Heart left ventricle (tissue), 16 donors: Measurements from ENCODE around the gene KANK3. TPM values are rescaled to one million over a fixed set of nuclear protein-coding genes. Genes with fewer than 3 reads are reported as not detected.
"Not testable (repeated sequence)": the region's sequence is repeated elsewhere in the genome, so short reads cannot be mapped to it uniquely, and the experiment has no call there.

Experiments
- ATAC-seq, 4 donors: fragments of 200-7000 bp; cut with Tn5 transposase; one replicate each; pipeline ENCODE4 v1.9.1; 2020 to 2022; ENCODE audit warnings: moderate library complexity in 4 of 4, mild to moderate bottlenecking in 3 of 4, moderate number of reproducible peaks in 1 of 4
- DNase-seq, 5 donors: peaks; one replicate each; pipeline ENCODE4 v3.0.0-alpha.2; 2020
- H3K27ac ChIP-seq, 12 donors: fragments of 200-600 bp; sonication (generic) in 4 of 12; one replicate each; pipeline versions ENCODE4 v1.5.0 to v1.8.0; 2016 to 2022; ENCODE audit warnings: mild to moderate bottlenecking in 2 of 12
- H3K27me3 ChIP-seq, 9 donors: fragments of 200-600 bp; sonication (generic) in 2 of 9; one replicate each; pipeline versions ENCODE4 v1.5.1 to v1.8.0; 2016 to 2022; ENCODE audit warnings: mild to moderate bottlenecking in 3 of 9
- H3K36me3 ChIP-seq, 9 donors: fragments of 200-600 bp; sonication (generic) in 2 of 9; one replicate each; pipeline versions ENCODE4 v1.5.0 to v1.8.0; 2018 to 2022; ENCODE audit warnings: mild to moderate bottlenecking in 2 of 9
- H3K4me1 ChIP-seq, 12 donors: fragments of 200-600 bp; sonication (generic) in 4 of 12; one replicate each; pipeline versions ENCODE4 v1.5.0 to v1.8.0; 2016 to 2022; ENCODE audit warnings: mild to moderate bottlenecking in 3 of 12
- H3K4me3 ChIP-seq, 12 donors: fragments of 200-600 bp; sonication (generic) in 4 of 12; one replicate each; pipeline versions ENCODE4 v1.5.0 to v1.8.0; 2017 to 2022; ENCODE audit warnings: mild to moderate bottlenecking in 9 of 12, moderate library complexity in 4 of 12
- H3K9me3 ChIP-seq, 12 donors: fragments of 200-600 bp; sonication (generic) in 4 of 12; one replicate each; pipeline versions ENCODE4 v1.5.0 to v1.8.0; 2016 to 2022; ENCODE audit warnings: mild to moderate bottlenecking in 1 of 12
- POLR2A ChIP-seq, 2 donors: fragments of 450-650 bp; IDR thresholded peaks; one replicate each; pipeline ENCODE4 v1.6.1; 2017; ENCODE audit warnings: antibody characterized with exemption in 2 of 2, mild to moderate bottlenecking in 2 of 2, moderate library complexity in 2 of 2
- WGBS, 4 donors: extraction: QIAGEN DNeasy Blood & Tissue Kit in 2 of 4; methylation state at CpG; one replicate each; pipeline versions ENCODE4 v1.1.5 to v1.1.7; 2013 to 2018; 5-methylcytosine and 5-hydroxymethylcytosine counted together
- intact Hi-C, 10 donors: fragments of 100-400 bp; cut with DNase I; formaldehyde crosslinking; loops; one replicate each; pipeline versions ENCODE4 v1.11.1 to v1.14.2; 2022
- polyA plus RNA-seq, 2 donors: library from polyadenylated mRNA; stranded (reverse); fragments of 200-250 nt; gene quantifications; one replicate each; pipeline ENCODE4 v1.2.3, GENCODE V29; 2013
- total RNA-seq, 9 donors: library from RNA; depleted of rRNA in 2 of 9; stranded (reverse); fragments of >200 nt in 2 of 9; fragmentation: NEBNext Ultra II Directional in 3 of 9; extraction: Animal tissue kit (Norgen Biotek cat#: 25700) in 3 of 9; gene quantifications; one replicate each; pipeline versions ENCODE4 v1.1.0 to v1.2.4, GENCODE V29; 2016 to 2023
- TF ChIP-seq, protein P1 (sequence below), 12 donors: fragments of 200-600 bp; sonication (generic) in 4 of 12; IDR thresholded peaks; one replicate each; pipeline versions ENCODE4 v1.5.0 to v1.8.0; 2018 to 2022; ENCODE audit warnings: antibody characterized with exemption in 12 of 12, mild to moderate bottlenecking in 5 of 12
- donor health status: ischemic (EF 13 %, LVEDD 7.1; RV severe dilation, severe dysfunction).
- donor health status: healthy with polysubstance abuse.
- donor health status: DM: no; HTN: yes; CAD: no.
- donor health status: DM: no; HTN: no; CAD: no.
- donor health status: ischemic (EF 25% LVEDD 6.9; RV normal size, moderate dysfunction).
- donor health status: ischemic (EF 25% LVEDD 5.7; RV mildly dilated, moderate dysfunction).
- donor health status: healthy.
- donor health status: DM: yes; HTN: yes; CAD: no.
- donor health status: ischemic (EF 35%, LVEDD 5.7; RV mildly dilated, moderate dysfunction).
- donor health status: nonischemic (EF 11% LVEDD 7.7; RV severe dilation, severe dysfunction).
- donor health status: DM: yes; HTN: yes; CAD: no.
- donor health status: PGD.
- donor health status: ischemic (EF 29% LVEDD 5.4; RV normal size, mild dysfunction).
- donor health status: nonischemic (EF 23%, LVEDD 6.1; RV moderate dilation, normal function).

Gene KANK3
- total and polyA plus RNA-seq, 11 donors = 12.3 to 33.6 (median 16.9) TPM

DNA sequence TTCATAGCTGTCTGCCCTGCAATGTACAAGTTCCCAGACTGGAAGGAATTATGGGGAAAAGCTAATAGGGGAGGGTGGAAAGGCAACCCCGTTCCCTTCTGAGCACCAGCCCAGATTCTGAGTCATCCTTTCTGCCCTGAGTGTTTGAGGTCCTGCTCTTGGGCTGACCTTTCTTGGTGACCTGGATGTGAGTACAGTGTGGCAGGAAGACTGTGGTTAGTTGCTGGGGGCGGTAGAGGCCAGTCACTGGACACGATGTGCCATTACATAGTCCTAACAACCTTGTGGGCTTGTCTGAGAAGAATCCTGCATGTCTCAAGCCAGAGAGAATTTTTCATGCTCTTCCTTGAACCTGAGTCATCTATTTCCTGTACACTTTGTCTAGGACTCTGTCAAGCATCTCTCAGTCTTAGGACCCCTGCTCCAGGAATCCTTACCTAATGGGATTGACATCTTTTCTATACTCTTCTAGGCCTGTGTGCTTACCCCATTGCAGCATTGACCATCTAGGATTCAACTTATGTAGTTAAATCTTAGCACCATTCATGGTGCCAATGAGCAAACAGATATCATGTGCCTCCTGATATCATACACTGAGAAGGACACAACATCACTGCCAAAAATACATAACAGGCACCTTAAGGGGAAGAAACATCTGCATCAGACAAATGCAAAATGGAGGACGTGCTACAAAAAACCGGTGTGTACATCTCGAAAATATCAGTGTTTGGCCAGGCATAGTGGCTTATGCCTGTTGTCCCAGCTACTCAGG lies 12.8 kb upstream of the KANK3 start:
- TF ChIP-seq POLR2A (IDR thresholded peaks at IDR 0.05) = no peak
- TF ChIP-seq, protein P1, sequence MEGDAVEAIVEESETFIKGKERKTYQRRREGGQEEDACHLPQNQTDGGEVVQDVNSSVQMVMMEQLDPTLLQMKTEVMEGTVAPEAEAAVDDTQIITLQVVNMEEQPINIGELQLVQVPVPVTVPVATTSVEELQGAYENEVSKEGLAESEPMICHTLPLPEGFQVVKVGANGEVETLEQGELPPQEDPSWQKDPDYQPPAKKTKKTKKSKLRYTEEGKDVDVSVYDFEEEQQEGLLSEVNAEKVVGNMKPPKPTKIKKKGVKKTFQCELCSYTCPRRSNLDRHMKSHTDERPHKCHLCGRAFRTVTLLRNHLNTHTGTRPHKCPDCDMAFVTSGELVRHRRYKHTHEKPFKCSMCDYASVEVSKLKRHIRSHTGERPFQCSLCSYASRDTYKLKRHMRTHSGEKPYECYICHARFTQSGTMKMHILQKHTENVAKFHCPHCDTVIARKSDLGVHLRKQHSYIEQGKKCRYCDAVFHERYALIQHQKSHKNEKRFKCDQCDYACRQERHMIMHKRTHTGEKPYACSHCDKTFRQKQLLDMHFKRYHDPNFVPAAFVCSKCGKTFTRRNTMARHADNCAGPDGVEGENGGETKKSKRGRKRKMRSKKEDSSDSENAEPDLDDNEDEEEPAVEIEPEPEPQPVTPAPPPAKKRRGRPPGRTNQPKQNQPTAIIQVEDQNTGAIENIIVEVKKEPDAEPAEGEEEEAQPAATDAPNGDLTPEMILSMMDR (IDR thresholded peaks at IDR 0.05) = no peak
- H3K4me3 ChIP-seq = no peak overlapping the region
- peaks cover 0 to 8% (median 2%) of the 10 kb centered on the region in 12 donors for H3K9me3 ChIP-seq
- peak overlapping the region in 2 of 12 donors; percentile 42 to 76 for H3K27ac ChIP-seq
- ATAC-seq (peak; percentile 29 to 86 (median 68)), DNase-seq (peak in 1 of 5 donors; percentile 79)
- H3K27me3 ChIP-seq = no peaks in the 10 kb centered on the region
- H3K36me3 ChIP-seq = no peaks in the 10 kb centered on the region
- intact Hi-C loops = loop anchor here in 8 of 10 donors (2.0 to 10.0 kb wide), 6 partner anchors 39 to 229 kb away; partner anchors contain the start of gene MYO1F (in 1 of the 8)
- WGBS, 4 donors = 61 to 78% (median 73%) methylated on average over 6 of the region's 6 CpGs
- H3K4me1 ChIP-seq = peaks cover 0 to 36% (median 6%) of the 10 kb centered on the region in 12 donors

DNA sequence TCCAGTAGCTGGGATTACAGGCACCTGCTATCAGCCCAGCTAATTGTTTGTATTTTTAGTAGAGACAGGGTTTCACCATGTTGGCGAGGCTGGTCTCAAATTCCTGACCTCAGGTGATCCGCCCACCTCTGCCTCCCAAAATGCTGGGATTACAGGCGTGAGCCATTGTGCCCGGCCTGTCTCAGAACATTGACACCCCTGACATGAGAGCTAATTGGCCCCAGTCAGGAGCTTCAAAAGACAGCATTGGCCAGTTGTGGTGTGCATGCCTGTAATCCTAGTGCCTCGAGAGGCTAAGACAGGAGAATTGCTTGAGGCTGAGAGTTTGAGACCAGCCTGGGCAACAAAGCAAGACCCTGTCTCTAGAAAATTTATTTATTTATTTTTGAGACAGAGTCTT lies 9.8 kb upstream of the KANK3 start:
- H3K36me3 ChIP-seq, DNase-seq, H3K9me3 ChIP-seq, H3K27me3 ChIP-seq, ATAC-seq: not testable (repeated sequence)
- intact Hi-C loops = loop anchor here in 8 of 10 donors (5.0 to 10.0 kb wide), 7 partner anchors 44 to 232 kb away; partner anchors contain the start of genes MYO1F (in 4 of the 8) and MARCHF2 (in 1 of the 8)
- 61 to 72% (median 65%) methylated on average over 5 of the region's 5 CpGs for WGBS, 4 donors
- Histone ChIP-seq H3K27ac (peak overlapping the region in 1 of 12 donors; percentile 30), H3K4me1 (peaks cover 0 to 43% (median 8%) of the 10 kb centered on the region in 12 donors), H3K4me3 (peak overlapping the region in 4 of 12 donors; percentile 14 to 43 (median 34))

DNA sequence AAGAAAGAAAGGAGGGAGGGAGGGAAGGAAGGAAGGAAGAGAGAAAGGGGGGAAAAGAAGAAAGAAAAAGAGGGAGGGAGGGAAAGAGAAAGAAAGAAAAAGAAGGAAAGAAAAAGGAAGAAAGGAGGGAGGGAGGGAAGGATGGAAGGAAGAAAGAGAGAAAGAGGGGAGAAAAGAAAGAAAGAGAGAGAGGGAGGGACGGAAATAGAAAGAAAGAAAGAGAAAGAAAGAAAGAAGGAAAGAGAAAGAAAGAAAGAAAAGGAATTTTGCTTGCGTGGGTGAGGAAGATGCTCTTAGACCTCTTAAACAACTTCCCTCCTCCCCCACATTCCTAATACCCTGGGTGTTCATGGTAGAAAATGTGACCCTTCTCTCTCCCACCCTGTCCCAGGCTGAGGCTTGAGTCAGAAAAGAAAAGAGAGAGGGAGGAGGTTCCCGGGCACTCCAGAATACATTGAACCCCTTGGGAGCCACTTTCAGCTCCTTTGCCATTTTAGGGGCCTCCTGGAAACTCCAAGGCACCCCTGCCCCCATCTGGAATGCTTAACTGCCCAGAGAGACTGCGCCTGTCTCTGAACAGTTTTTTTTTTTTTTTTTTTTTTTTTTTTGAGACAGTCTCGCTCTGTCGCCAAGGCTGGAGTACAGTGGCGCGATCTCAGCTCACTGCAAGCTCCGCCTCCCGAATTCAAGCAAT lies 9.2 kb upstream of the KANK3 start:
- no peak for TF ChIP-seq POLR2A (IDR thresholded peaks at IDR 0.05)
- TF ChIP-seq, protein P1 (IDR thresholded peaks at IDR 0.05) = no peak
- peak overlapping the region in 3 of 12 donors; percentile 5 to 50 (median 30) for H3K27ac ChIP-seq
- WGBS, 4 donors = 37 to 57% (median 50%) methylated on average over 10 of the region's 10 CpGs
- no peaks in the 10 kb centered on the region for H3K36me3 ChIP-seq
- peak overlapping the region in 6 of 12 donors; percentile 14 to 43 (median 24) for H3K4me3 ChIP-seq
- intact Hi-C loops = loop anchor here in 8 of 10 donors (5.0 to 10.0 kb wide), 7 partner anchors 45 to 233 kb away; partner anchors contain the start of genes MYO1F (in 4 of the 8) and MARCHF2 (in 1 of the 8)
- DNase-seq (no peak), ATAC-seq (peak in 1 of 4 donors; percentile 20)
- no peaks in the 10 kb centered on the region for H3K27me3 ChIP-seq
- peaks cover 0 to 46% (median 10%) of the 10 kb centered on the region in 12 donors for H3K4me1 ChIP-seq
- H3K9me3 ChIP-seq = peaks cover 0 to 8% (median 2%) of the 10 kb centered on the region in 12 donors

DNA sequence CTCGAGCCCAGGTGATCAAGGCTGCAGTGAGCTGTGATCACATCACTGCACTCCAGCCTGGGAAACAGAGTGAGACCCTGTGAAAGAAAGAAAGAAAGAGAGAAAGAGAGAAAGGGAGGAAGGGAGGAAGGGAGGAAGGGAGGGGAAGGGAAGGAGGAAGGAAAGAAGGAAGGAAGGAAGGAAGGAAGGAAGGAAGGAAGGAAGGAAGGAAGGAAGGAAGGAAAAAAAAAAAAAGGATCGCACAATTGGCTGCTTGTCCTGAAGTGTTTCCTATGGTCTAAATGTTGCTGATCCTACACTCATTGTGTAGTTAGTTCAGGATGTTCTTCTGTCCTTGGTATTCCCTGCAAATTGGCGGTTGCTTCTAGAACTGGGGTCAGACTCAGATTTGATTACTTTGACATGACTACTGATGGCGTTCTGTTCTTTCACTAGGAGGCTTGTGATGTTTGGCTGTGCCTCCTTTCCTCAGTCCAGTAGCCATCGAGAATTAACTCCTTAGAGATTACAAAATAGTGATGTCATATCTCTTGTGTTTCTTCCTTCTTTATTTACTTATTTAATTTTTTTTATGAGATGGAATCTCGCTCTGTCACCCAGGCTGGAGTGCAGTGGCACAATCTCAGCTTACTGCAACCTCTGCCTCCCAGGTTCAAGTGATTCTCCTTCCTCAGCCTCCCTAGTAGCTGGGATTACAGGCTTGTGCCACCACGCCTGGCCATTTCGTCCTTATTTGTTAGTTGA lies 6.7 kb upstream of the KANK3 start:
- not testable (repeated sequence) for H3K27me3 ChIP-seq, H3K36me3 ChIP-seq, ATAC-seq, H3K9me3 ChIP-seq, DNase-seq, H3K4me3 ChIP-seq
- Histone ChIP-seq H3K27ac (peak overlapping the region in 5 of 12 donors; percentile 15 to 35 (median 30)), H3K4me1 (peaks cover 0 to 37% (median 10%) of the 10 kb centered on the region in 12 donors)
- WGBS, 4 donors = 60 to 68% (median 63%) methylated on average over 8 of the region's 8 CpGs
- intact Hi-C loops = loop anchor here in 8 of 10 donors (5.0 to 10.0 kb wide), 7 partner anchors 48 to 235 kb away; partner anchors contain the start of genes MYO1F (in 4 of the 8) and MARCHF2 (in 1 of the 8)
